Activated CD4-positive, alpha-beta T cell treated with anti-CD3 and anti-CD28 coated beads for 48 hours (primary cell): Measurements from ENCODE around the gene C12orf56.
"Not testable (repeated sequence)": the region's sequence is repeated elsewhere in the genome, so short reads cannot be mapped to it uniquely, and the experiment has no call there.

Source experiments
- DNase-seq: peaks from one replicate; pipeline ENCODE4 v3.0.0-alpha.2; 2020

C12orf56 gene

GRCh38 chr12:64299628-64300027, 90.9 kb downstream of the C12orf56 start:
- no peak for DNase-seq

GRCh38 chr12:64296301-64296700, 94.3 kb downstream of the C12orf56 start:
- no peak for DNase-seq

GRCh38 chr12:64293654-64294364, 96.7 kb downstream of the C12orf56 start:
- DNase-seq: no peak

- DNase-seq: not testable (repeated sequence)
These were observed 97.4 kb downstream of the C12orf56 start for GRCh38 chr12:64293174-64293573.

- DNase-seq: no peak
These were observed 104.0 kb downstream of the C12orf56 start for GRCh38 chr12:64286521-64286920.

GRCh38 chr12:64284256-64284655, 106.3 kb downstream of the C12orf56 start:
- no peak for DNase-seq

- DNase-seq: no peak
These were observed 112.1 kb downstream of the C12orf56 start for GRCh38 chr12:64278421-64278820.

- DNase-seq: peak; percentile 27
These were observed 116.8 kb downstream of the C12orf56 start for GRCh38 chr12:64273527-64274403.

- DNase-seq: no peak
These were observed 120.1 kb downstream of the C12orf56 start for GRCh38 chr12:64270411-64270810.

GRCh38 chr12:64269161-64269560, 121.4 kb downstream of the C12orf56 start:
- DNase-seq: no peak

- DNase-seq: no peak
These were observed 122.1 kb downstream of the C12orf56 start for GRCh38 chr12:64268409-64268808.

GRCh38 chr12:64265839-64266238, 124.7 kb downstream of the C12orf56 start:
- DNase-seq: no peak

GRCh38 chr12:64261813-64262212, 128.7 kb downstream of the C12orf56 start:
- DNase-seq: no peak

- no peak for DNase-seq
These were observed 132.0 kb downstream of the C12orf56 start for GRCh38 chr12:64258576-64258975.

GRCh38 chr12:64256166-64256800, 134.3 kb downstream of the C12orf56 start:
- no peak for DNase-seq

GRCh38 chr12:64255249-64255648, 135.3 kb downstream of the C12orf56 start:
- no peak for DNase-seq

- DNase-seq: no peak
These were observed 137.2 kb downstream of the C12orf56 start for GRCh38 chr12:64253356-64253755.

- DNase-seq: no peak
These were observed 137.9 kb downstream of the C12orf56 start for GRCh38 chr12:64252681-64253080.

GRCh38 chr12:64243809-64244208, 146.7 kb downstream of the C12orf56 start:
- no peak for DNase-seq

GRCh38 chr12:64240781-64241180, 149.8 kb downstream of the C12orf56 start:
- DNase-seq: no peak

- no peak for DNase-seq
These were observed 153.2 kb downstream of the C12orf56 start for GRCh38 chr12:64237382-64237781.

GRCh38 chr12:64236549-64236948, 154.0 kb downstream of the C12orf56 start:
- no peak for DNase-seq

GRCh38 chr12:64232196-64232595, 158.4 kb downstream of the C12orf56 start:
- no peak for DNase-seq

- no peak for DNase-seq
These were observed 160.8 kb downstream of the C12orf56 start for GRCh38 chr12:64229796-64230195.
